ENCODE data around the gene KLHL6. TPM values are rescaled to one million over a fixed set of nuclear protein-coding genes. Genes with fewer than 3 reads are reported as not detected.
"Not testable (repeated sequence)": the region's sequence is repeated elsewhere in the genome, so short reads cannot be mapped to it uniquely, and the experiment has no call there.

Gene KLHL6
- total and polyA plus RNA-seq, 7 donors = under 0.01 to 10.3 (median 1.1) TPM

DNA sequence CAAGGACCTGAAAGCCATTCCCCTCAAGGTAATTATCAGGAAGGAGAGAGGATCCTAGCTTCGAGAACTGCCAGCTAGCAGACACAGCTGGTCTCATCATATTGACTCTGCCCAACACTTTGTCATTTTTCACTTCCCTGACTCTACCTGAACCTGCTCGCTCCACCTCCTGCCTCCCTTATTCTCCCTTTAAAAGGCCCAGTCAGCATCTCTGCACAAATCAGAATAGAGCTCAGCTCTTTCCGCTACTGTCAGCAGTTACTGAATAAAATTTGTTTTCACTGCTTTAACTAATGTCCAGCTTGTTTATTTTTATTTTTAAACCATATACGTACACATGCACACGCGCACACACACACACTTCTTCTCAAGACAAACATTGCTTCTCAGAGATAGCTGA, 69.9 kb downstream of the KLHL6 start:
- intact Hi-C loops (cut with DNase I) = no loop called here
- WGBS, 2 donors = 90 to 93% methylated on average over 6 of the region's 6 CpGs
- no peaks in the 10 kb centered on the region for H3K9me3 ChIP-seq
- H3K27me3 ChIP-seq = no peaks in the 10 kb centered on the region
- H3K4me3 ChIP-seq = no peak overlapping the region
- DNase-seq = no peak
- H3K4me1 ChIP-seq = no peaks in the 10 kb centered on the region
- no peak overlapping the region for H3K27ac ChIP-seq
- no peak for TF ChIP-seq POLR2AphosphoS5 (IDR thresholded peaks at IDR 0.05)
- H3K36me3 ChIP-seq = no peaks in the 10 kb centered on the region

GRCh38 chr3:183485093-183485492, 70.4 kb downstream of the KLHL6 start:
- H3K27ac ChIP-seq = no peak overlapping the region
- H3K36me3 ChIP-seq = no peaks in the 10 kb centered on the region
- H3K27me3 ChIP-seq = no peaks in the 10 kb centered on the region
- intact Hi-C loops (cut with DNase I) = no loop called here
- no peak overlapping the region for H3K4me3 ChIP-seq
- no peaks in the 10 kb centered on the region for H3K4me1 ChIP-seq
- TF ChIP-seq POLR2AphosphoS5 (IDR thresholded peaks at IDR 0.05) = no peak
- no peak for TF ChIP-seq CTCF (IDR thresholded peaks at IDR 0.05)
- no peak for TF ChIP-seq POLR2A (IDR thresholded peaks at IDR 0.05)
- TF ChIP-seq EP300 (IDR thresholded peaks at IDR 0.05) = no peak
- 94 to 96% methylated on average over 6 of the region's 6 CpGs for WGBS, 2 donors
- no peaks in the 10 kb centered on the region for H3K9me3 ChIP-seq
- DNase-seq = no peak

DNA sequence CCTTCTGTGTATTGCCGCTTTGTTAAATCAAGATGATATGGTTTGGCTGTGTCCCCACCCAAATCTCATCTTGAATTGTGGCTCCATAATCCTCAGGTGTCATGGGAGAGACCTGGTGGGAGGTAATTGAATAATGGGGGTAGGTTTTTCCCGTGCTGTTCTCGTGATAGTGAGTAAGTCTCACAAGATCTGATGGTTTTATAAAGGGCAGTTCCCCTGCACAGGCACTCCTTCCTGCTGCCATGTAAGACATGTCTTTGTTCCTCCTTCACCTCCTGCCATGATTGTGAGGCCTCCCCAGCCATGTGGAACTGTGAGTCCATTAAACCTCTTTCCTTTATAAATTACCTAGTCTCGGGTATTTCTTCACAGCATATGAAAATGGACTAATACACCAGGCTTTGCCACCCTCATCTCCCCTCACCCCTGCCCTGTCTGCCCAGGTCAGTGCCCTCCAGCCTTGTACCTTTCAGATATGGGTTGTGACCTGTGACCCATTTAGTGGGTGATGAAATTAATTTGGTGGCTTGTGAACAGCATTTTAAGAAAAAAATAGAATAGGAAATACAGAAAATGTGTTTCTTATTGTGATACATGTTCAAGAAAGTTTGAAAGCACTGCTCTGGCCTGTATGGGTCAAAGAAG, 71.0 kb downstream of the KLHL6 start:
- DNase-seq = no peak
- no peak for TF ChIP-seq POLR2AphosphoS5 (IDR thresholded peaks at IDR 0.05)
- H3K4me3 ChIP-seq = no peak overlapping the region
- no peaks in the 10 kb centered on the region for H3K27me3 ChIP-seq
- whole genome bisulfite sequencing, 2 donors = 90 to 92% methylated on average over 4 of the region's 4 CpGs
- no peaks in the 10 kb centered on the region for H3K4me1 ChIP-seq
- intact Hi-C loops (cut with DNase I) = no loop called here
- H3K36me3 ChIP-seq = no peaks in the 10 kb centered on the region
- no peak overlapping the region for H3K27ac ChIP-seq
- no peaks in the 10 kb centered on the region for H3K9me3 ChIP-seq

DNA sequence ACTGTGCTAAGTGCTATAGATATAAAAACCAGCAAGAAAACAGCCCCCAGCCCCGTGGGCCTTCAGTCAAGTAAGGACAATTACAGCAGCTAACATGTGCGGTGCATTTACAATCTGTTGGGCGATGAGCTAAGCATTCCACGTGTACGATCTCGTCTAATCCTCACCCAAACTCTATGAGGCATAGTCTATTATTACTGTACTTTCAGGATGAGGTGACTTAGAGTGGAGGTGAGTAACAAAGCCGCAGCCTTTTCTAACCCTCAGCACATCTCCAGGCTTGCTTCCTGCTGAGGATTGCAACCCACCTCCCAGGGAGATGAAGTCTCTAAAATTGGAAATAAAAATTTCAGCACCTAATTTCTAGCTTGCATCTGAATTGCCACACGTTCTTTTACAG, 73.9 kb downstream of the KLHL6 start:
- H3K9me3 ChIP-seq = no peaks in the 10 kb centered on the region
- H3K36me3 ChIP-seq = no peaks in the 10 kb centered on the region
- TF ChIP-seq POLR2AphosphoS5 (IDR thresholded peaks at IDR 0.05) (no peak), POLR2A (IDR thresholded peaks at IDR 0.05) (no peak)
- DNase-seq = no peak
- H3K27ac ChIP-seq = no peak overlapping the region
- WGBS, 2 donors = 72 to 78% methylated on average over 8 of the region's 8 CpGs
- no peak overlapping the region for H3K4me3 ChIP-seq
- intact Hi-C loops (cut with DNase I) = no loop called here
- no peaks in the 10 kb centered on the region for H3K27me3 ChIP-seq
- H3K4me1 ChIP-seq = no peaks in the 10 kb centered on the region

DNA sequence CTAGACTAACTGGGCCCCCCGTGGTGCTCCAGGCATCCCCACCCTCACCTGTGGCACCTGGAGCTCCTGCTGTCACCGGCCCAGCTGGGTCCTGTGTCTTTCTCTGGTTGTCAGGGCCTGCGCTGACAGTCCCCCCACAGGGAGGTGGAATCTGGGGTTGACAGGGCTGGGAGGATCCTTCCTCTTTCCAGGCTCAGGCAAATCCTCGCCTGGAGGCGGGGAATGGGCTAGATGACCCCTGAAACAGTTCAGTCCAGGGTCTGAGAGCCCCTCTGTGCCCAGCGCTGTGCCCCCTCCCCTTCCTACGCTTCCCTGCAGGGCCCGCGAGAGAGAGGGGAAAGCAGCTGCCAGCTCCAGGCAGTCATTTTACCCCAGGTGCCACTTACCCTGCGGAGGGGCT, 77.0 kb downstream of the KLHL6 start:
- H3K4me3 ChIP-seq = no peak overlapping the region
- no peaks in the 10 kb centered on the region for H3K27me3 ChIP-seq
- no peak for DNase-seq
- TF ChIP-seq EP300 (IDR thresholded peaks at IDR 0.05) (no peak), POLR2AphosphoS5 (IDR thresholded peaks at IDR 0.05) (no peak), CTCF (IDR thresholded peaks at IDR 0.05) (no peak), POLR2A (IDR thresholded peaks at IDR 0.05) (no peak)
- no peaks in the 10 kb centered on the region for H3K9me3 ChIP-seq
- WGBS, 2 donors = 92 to 93% methylated on average over 10 of the region's 10 CpGs
- no peaks in the 10 kb centered on the region for H3K36me3 ChIP-seq
- intact Hi-C loops (cut with DNase I) = no loop called here
- no peak overlapping the region for H3K27ac ChIP-seq
- no peaks in the 10 kb centered on the region for H3K4me1 ChIP-seq

DNA sequence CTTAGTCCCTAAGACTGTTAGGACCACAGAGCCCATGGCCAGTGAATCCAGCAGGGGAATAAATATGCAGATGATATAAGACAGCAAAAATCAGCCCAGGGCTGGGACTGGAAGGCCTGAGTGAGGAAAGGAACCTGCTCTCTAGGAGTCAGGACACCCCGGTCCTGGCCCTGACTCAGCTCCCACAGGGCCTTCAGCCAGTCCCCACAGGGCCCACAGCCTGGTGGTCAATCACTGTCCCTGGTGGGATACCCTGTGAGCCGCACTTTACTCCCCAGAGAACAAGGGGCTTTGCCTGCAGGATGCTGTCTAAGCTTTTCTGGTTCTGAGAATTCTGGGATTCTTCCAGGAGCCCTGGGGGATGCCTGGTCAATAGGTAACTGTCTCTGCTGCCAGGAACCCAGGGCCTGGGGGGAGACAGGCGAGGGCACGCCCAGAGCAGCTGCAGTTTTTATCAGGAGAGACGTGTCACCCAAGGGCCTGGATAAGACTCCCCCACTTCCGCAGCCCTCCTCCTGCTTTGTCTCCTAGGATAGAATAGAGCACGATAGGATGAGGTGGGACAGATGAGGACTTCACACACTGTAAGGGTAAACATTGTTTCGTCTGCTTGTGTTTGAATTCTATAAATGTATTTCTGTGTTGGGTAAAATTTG, 77.6 kb downstream of the KLHL6 start:
- Histone ChIP-seq H3K4me1 (no peaks in the 10 kb centered on the region), H3K27ac (no peak overlapping the region), H3K9me3 (no peaks in the 10 kb centered on the region), H3K27me3 (no peaks in the 10 kb centered on the region), H3K36me3 (no peaks in the 10 kb centered on the region), H3K4me3 (no peak overlapping the region)
- WGBS, 2 donors = 88 to 91% methylated on average over 8 of the region's 8 CpGs
- no peak for TF ChIP-seq POLR2A (IDR thresholded peaks at IDR 0.05)
- no peak for TF ChIP-seq POLR2AphosphoS5 (IDR thresholded peaks at IDR 0.05)
- TF ChIP-seq EP300 (IDR thresholded peaks at IDR 0.05) = no peak
- TF ChIP-seq CTCF (IDR thresholded peaks at IDR 0.05) = no peak
- DNase-seq = no peak
- intact Hi-C loops (cut with DNase I) = no loop called here

GRCh38 chr3:183475764-183476162, 79.7 kb downstream of the KLHL6 start:
- WGBS, 2 donors = 91 to 94% methylated on average over 1 of the region's 1 CpG
- H3K36me3 ChIP-seq; intact Hi-C loops (cut with DNase I); DNase-seq; H3K4me3 ChIP-seq; H3K27ac ChIP-seq; H3K9me3 ChIP-seq; H3K4me1 ChIP-seq; H3K27me3 ChIP-seq: not testable (repeated sequence)

Data from sigmoid colon (tissue), 7 donors.